Lung (tissue), 12 donors: ENCODE results near the gene MAP3K7. TPM values are rescaled to one million over a fixed set of nuclear protein-coding genes. Genes with fewer than 3 reads are reported as not detected.

Experiments used
- ATAC-seq: fragments of 200-7000 bp; cut with Tn5 transposase; one replicate; pipeline ENCODE4 v1.9.1; 2020; ENCODE audit warnings: moderate number of reproducible peaks; ENCODE audit not compliant: insufficient read depth, low FRiP score
- DNase-seq, 3 donors: peaks; one replicate each; pipeline ENCODE4 v3.0.0-alpha.2; 2013 to 2017
- H3K27ac ChIP-seq, 2 donors: one replicate each; pipeline ENCODE4 v1.5.1; 2013; ENCODE audit warnings: mild to moderate bottlenecking in 2 of 2, moderate library complexity in 2 of 2, control low read depth in 1 of 2, inconsistent platforms in 1 of 2, low read depth in 1 of 2, low read length in 1 of 2
- H3K27me3 ChIP-seq, 3 donors: one replicate each; pipeline ENCODE4 v1.5.1; 2013; ENCODE audit warnings: low read length in 2 of 3; ENCODE audit not compliant: control insufficient read depth in 3 of 3, insufficient read depth in 3 of 3
- H3K36me3 ChIP-seq, 4 donors: one replicate each; pipeline ENCODE4 v1.5.1; 2013; ENCODE audit warnings: low read length in 4 of 4, mild to moderate bottlenecking in 1 of 4, moderate library complexity in 1 of 4; ENCODE audit not compliant: control insufficient read depth in 4 of 4, insufficient read depth in 4 of 4
- H3K4me1 ChIP-seq, 5 donors: one replicate each; pipeline ENCODE4 v1.5.1; 2013; ENCODE audit warnings: low read length in 5 of 5, mild to moderate bottlenecking in 2 of 5, moderate library complexity in 1 of 5; ENCODE audit not compliant: control insufficient read depth in 5 of 5, insufficient read depth in 5 of 5
- H3K4me3 ChIP-seq: one replicate; pipeline ENCODE4 v1.5.1; 2013; ENCODE audit warnings: mild to moderate bottlenecking, control low read depth, moderate library complexity
- H3K9ac ChIP-seq, 2 donors: one replicate each; pipeline ENCODE4 v1.5.1; 2013; ENCODE audit warnings: low read length in 2 of 2, control low read depth in 1 of 2; ENCODE audit not compliant: insufficient read depth in 1 of 2
- H3K9me3 ChIP-seq, 4 donors: one replicate each; pipeline ENCODE4 v1.5.1; 2013; ENCODE audit warnings: low read length in 3 of 4, mild to moderate bottlenecking in 1 of 4, moderate library complexity in 1 of 4; ENCODE audit not compliant: control insufficient read depth in 4 of 4, insufficient read depth in 3 of 4
- WGBS, 2 donors: extraction: QIAGEN DNeasy Blood & Tissue Kit; methylation state at CpG; one replicate each; pipeline ENCODE4 v1.1.7; 2013; 5-methylcytosine and 5-hydroxymethylcytosine counted together
- polyA plus RNA-seq, 2 donors: library from polyadenylated mRNA; stranded (reverse); fragments of 200-250 nt; gene quantifications; one replicate each; pipeline ENCODE4 v1.2.1, GENCODE V29; 2013
- total RNA-seq, 2 donors: library from RNA; depleted of rRNA in 1 of 2; stranded (reverse); fragments of >200 nt in 1 of 2; gene quantifications; one replicate each; pipeline ENCODE4 v1.2.1, GENCODE V29; 2014 to 2021
- TF ChIP-seq, protein P1 (sequence below): IDR thresholded peaks from 2 replicates; pipeline ENCODE4 v1.5.1; 2012; ENCODE audit warnings: mild to moderate bottlenecking; ENCODE audit errors: control extremely low read depth, extremely low read depth
- donor health status: control.
- donor health status: control.
- donor health status: Bipolar disorder and iron deficiency.
- donor health status: healthy.
- donor health status: DM: yes; HTN: yes; CAD: no.

Gene MAP3K7
- total and polyA plus RNA-seq, 4 donors: 10.5 to 45.8 (median 15.7) TPM

DNA sequence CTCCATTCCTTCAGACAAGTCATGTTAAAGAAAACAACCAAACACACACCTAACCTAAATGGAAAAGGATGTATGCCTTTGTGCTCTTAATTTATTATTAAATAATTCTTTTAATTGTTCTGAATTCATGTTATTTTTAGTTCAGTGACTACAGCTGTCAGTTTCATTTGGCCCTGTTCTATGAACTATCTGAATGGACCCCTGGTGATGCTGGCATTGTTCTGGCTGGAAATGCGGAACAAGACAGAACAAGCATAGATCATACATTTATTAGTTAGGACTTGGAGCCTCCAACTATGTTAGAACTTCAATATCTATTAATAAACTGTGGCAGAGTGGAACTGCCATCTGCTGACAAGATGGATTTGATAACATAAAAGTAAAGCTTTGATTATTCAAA lies 5.7 kb downstream of the MAP3K7 start:
- TF ChIP-seq, protein P1, sequence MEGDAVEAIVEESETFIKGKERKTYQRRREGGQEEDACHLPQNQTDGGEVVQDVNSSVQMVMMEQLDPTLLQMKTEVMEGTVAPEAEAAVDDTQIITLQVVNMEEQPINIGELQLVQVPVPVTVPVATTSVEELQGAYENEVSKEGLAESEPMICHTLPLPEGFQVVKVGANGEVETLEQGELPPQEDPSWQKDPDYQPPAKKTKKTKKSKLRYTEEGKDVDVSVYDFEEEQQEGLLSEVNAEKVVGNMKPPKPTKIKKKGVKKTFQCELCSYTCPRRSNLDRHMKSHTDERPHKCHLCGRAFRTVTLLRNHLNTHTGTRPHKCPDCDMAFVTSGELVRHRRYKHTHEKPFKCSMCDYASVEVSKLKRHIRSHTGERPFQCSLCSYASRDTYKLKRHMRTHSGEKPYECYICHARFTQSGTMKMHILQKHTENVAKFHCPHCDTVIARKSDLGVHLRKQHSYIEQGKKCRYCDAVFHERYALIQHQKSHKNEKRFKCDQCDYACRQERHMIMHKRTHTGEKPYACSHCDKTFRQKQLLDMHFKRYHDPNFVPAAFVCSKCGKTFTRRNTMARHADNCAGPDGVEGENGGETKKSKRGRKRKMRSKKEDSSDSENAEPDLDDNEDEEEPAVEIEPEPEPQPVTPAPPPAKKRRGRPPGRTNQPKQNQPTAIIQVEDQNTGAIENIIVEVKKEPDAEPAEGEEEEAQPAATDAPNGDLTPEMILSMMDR: no peak

DNA sequence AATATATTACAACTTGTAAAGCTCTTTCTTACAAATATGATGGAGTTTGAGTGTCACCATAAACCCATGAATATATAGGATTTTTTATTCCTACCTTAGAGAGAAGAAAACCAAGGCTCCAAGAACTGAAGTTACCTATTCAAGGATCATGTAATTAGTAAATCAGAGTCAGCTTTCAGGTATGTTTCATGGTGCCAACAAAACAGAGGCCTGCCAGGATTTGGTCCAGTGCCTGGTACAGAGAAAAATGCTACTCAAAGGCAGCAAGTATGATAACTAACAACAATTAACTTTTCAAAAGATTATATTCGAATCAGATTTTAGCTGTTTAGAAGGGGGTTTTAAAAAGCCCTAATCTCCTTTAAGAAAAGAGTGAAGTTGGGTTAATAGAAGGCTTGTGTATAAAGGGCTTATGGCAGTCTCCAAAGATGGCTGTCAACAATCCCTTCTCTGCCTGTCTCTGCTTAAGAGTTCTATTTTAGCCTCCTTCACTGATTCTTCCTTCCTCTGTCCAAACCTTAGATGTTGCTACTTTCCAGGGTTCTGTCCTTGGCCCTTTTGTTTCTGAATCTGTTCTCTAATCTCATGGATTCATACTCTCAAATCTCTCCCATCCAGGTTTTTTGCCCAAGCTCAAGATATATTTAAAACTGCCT lies 7.8 kb downstream of the MAP3K7 start:
- H3K4me3 ChIP-seq: no peak overlapping the region
- H3K27me3 ChIP-seq: no peaks in the 10 kb centered on the region
- H3K4me1 ChIP-seq: peaks cover 0 to 4% (median 2%) of the 10 kb centered on the region in 5 donors
- TF ChIP-seq, protein P1: no peak
- H3K9me3 ChIP-seq: no peaks in the 10 kb centered on the region
- DNase-seq: no peak
- no peak overlapping the region for H3K9ac ChIP-seq
- no peak for ATAC-seq
- WGBS, 2 donors: 94% methylated on average over 1 of the region's 1 CpG
- peaks cover 0 to 4% (median 1%) of the 10 kb centered on the region in 4 donors for H3K36me3 ChIP-seq
- no peak overlapping the region for H3K27ac ChIP-seq

More for the DNA sequence above, 5.7 kb downstream of the MAP3K7 start:
- H3K4me1 ChIP-seq: peaks cover 0 to 14% (median 2%) of the 10 kb centered on the region in 5 donors
- no peaks in the 10 kb centered on the region for H3K27me3 ChIP-seq
- H3K36me3 ChIP-seq: peaks cover 0 to 2% (median 0%) of the 10 kb centered on the region in 4 donors
- no peak overlapping the region for H3K4me3 ChIP-seq
- DNase-seq (no peak), ATAC-seq (no peak)
- H3K9me3 ChIP-seq: no peaks in the 10 kb centered on the region
- 95 to 100% methylated on average over 1 of the region's 1 CpG for WGBS, 2 donors
- no peak overlapping the region for H3K27ac ChIP-seq
- no peak overlapping the region for H3K9ac ChIP-seq

DNA sequence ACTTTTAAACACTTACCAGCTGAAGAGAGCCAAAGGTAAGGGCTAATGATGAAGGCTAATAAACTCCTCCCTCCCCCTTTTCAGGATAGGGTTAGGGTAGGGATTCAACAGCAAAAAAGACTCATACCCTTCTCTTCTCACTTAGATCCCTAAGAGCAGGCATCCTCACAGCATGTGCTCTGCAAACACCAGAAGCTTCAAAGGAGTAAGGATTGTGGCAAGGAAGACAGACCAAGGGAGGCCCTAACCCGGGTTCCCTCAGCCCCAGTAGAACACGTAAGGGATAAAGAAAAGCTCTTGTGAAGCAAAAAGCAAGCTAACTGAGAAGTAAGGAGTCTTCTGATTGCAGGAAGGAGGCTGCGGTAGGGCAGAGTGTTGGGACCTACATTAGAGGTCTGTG lies 11.6 kb downstream of the MAP3K7 start:
- Histone ChIP-seq H3K9me3 (no peaks in the 10 kb centered on the region), H3K4me3 (no peak overlapping the region), H3K27me3 (no peaks in the 10 kb centered on the region), H3K4me1 (peaks cover 0 to 3% (median 0%) of the 10 kb centered on the region in 5 donors), H3K27ac (no peak overlapping the region), H3K9ac (no peak overlapping the region), H3K36me3 (peaks cover 0 to 6% (median 2%) of the 10 kb centered on the region in 4 donors)
- no peak for DNase-seq
- TF ChIP-seq, protein P1: no peak
- ATAC-seq: no peak
- WGBS, 2 donors: 78 to 87% methylated on average over 3 of the region's 3 CpGs
